ENCODE results near the gene ACTG1. TPM values are rescaled to one million over a fixed set of nuclear protein-coding genes. Genes with fewer than 3 reads are reported as not detected.

The ACTG1 gene
- total RNA-seq, 1 experiment from 2014 or later = 4,160 TPM

DNA sequence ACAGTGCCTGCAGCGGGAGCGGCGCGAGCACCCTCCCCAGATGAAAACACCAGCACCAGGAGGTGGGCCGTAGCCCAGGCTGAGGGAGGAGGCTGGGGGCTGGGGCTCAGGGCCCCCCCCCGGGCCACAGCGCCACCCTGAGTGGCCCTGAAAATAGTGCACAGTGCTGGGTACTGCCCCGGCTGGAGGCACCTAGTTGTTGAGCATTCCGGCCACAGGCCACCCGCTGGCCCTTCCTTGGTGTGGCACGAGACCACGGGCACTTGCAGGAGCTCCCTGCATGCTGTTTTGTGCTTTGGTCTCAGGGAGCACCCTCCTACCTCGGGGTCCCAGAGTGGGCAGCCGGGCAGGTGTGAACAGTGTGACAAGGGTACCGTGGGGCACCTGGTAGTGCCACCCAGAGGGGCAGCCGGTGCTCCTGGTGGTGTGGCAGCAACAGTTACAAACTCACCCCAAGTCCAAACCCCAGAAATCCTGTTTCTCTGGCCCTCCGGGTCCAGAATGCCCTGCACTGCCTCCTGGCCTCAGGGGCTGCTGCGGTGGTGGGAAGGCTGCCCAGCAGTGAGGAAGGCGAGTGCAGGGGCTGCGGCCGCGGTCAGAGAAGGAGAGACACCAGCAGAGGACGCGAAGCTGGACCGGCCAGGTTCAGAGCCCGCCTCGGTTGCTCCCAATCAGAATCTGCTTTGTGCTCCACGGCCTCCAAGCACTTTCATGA lies 27.5 kb upstream of the ACTG1 start:
- no peak overlapping the region for H3K27ac ChIP-seq (ENCODE audit: insufficient read length, low read depth, low read length)
- no peak overlapping the region for H3K14ac ChIP-seq (ENCODE audit: insufficient read depth, low read length)
- no peak overlapping the region for H3K18ac ChIP-seq (ENCODE audit: insufficient read length, low read depth, low read length)
- no peaks in the 10 kb centered on the region for H3K79me1 ChIP-seq (ENCODE audit: insufficient read depth, low read depth, low read length, poor library complexity, severe bottlenecking)
- no peaks in the 10 kb centered on the region; a peak in 1 of 5 replicates for H3K9me3 Mint-ChIP-seq
- H4K20me1 ChIP-seq (ENCODE audit: control insufficient read depth, insufficient read depth, insufficient read length) = peaks cover 4% of the 10 kb centered on the region
- no peak overlapping the region for H4K8ac ChIP-seq (replicated peaks; ENCODE audit: insufficient read length, low read depth, low read length)
- no peak overlapping the region for H3K4me2 ChIP-seq (ENCODE audit: insufficient read depth, insufficient read length, low read length)
- peaks cover 5 to 22% (median 12%) of the 10 kb centered on the region in 3 experiments; a peak in 6 of 7 replicates for H3K36me3 Mint-ChIP-seq (ENCODE audit: insufficient read depth in 1 of 3, low read depth in 3 of 3)
- H3T11ph ChIP-seq (ENCODE audit: low read length) = no peak overlapping the region
- peaks cover 5% of the 10 kb centered on the region for H3K23me2 ChIP-seq (ENCODE audit: insufficient read length, low read depth, low read length, poor library complexity, severe bottlenecking)
- no peaks in the 10 kb centered on the region for H3K4me1 ChIP-seq (ENCODE audit: insufficient read depth, low read length)
- no peak overlapping the region for H2BK15ac ChIP-seq (ENCODE audit: low read depth, low read length)
- no peak overlapping the region for H2BK20ac ChIP-seq (ENCODE audit: low read depth, low read length, poor library complexity, severe bottlenecking)
- no peak overlapping the region for H2AFZ ChIP-seq (ENCODE audit: low read length)
- peaks cover 7% of the 10 kb centered on the region; the same call in 1 of the 2 replicates for H3K27me3 ChIP-seq (ENCODE audit: insufficient read depth, low read length)
- no peak overlapping the region for H4K91ac ChIP-seq (ENCODE audit: insufficient read length, low read depth, low read length)
- H3K9ac ChIP-seq (ENCODE audit: extremely low read depth, insufficient read length, low read length) = no peak overlapping the region
- no peak for TF ChIP-seq CTCF (conservative IDR thresholded peaks at IDR 0.05)
- no peak overlapping the region for H2BK5ac ChIP-seq (ENCODE audit: insufficient read length, low read length)
- peaks cover 14% of the 10 kb centered on the region for H3K27me3 Mint-ChIP-seq (ENCODE audit: low read depth)
- no peaks in the 10 kb centered on the region for H3K9me3 ChIP-seq (ENCODE audit: control insufficient read depth, low read depth, low read length)
- H3K56ac ChIP-seq (ENCODE audit: insufficient read length, low read depth, low read length) = no peak overlapping the region
- DNase-seq = no peak
- H3K23ac ChIP-seq (ENCODE audit: insufficient read length, low read depth, low read length) = no peak overlapping the region
- H4K5ac ChIP-seq (ENCODE audit: insufficient read length, low read depth, low read length) = no peak overlapping the region
- no peak overlapping the region for H3K27ac Mint-ChIP-seq
- H2BK120ac ChIP-seq (ENCODE audit: low read depth, low read length, poor library complexity, severe bottlenecking) = no peak overlapping the region
- 0 out of 4 replicates have a peak, but pooled peaks cover 5 to 7% of the 10 kb centered on the region in 2 experiments for H3K4me1 Mint-ChIP-seq
- no peaks in the 10 kb centered on the region for H3K79me2 ChIP-seq (ENCODE audit: insufficient read depth, low read length)
- H3K4ac ChIP-seq (ENCODE audit: low read depth, low read length) = no peak overlapping the region
- WGBS (ENCODE audit: extremely low coverage, insufficient read length, low lambda C conversion rate) = no CpG with 5 or more reads among the region's 28 CpGs
- no peak overlapping the region for H2BK12ac ChIP-seq (ENCODE audit: insufficient read length, low read depth, low read length)
- H3K4me3 Mint-ChIP-seq = no peak overlapping the region
- H2AK5ac ChIP-seq (ENCODE audit: insufficient read length, low read length) = no peak overlapping the region

Data from H9 (cell line).